H1 (cell line): Measurements from ENCODE around the gene TMEM92.

Experiments used
- CHD1 ChIP-seq: IDR thresholded peaks from 2 replicates; pipeline ENCODE4 v1.6.1; 2012; ENCODE audit warnings: low read depth, low read length, improper control_type of control experiment
- CREB1 ChIP-seq: IDR thresholded peaks from 2 replicates; pipeline ENCODE4 v1.6.1; 2012; ENCODE audit warnings: inconsistent platforms
- CTCF ChIP-seq, 3 experiments: IDR thresholded peaks; 1 replicate in 2 of 3; 2 replicates in 1 of 3; pipeline versions ENCODE4 v1.5.1 to v1.6.1; 2011; ENCODE audit warnings: low read length in 3 of 3, mild to moderate bottlenecking in 3 of 3, inconsistent platforms in 2 of 3, low read depth in 1 of 3, moderate library complexity in 1 of 3; ENCODE audit not compliant: insufficient read depth in 1 of 3; ENCODE audit errors: control extremely low read depth in 1 of 3
- EZH2 ChIP-seq: fragments of 200-600 bp; sonication (generic); IDR thresholded peaks from 2 replicates; pipeline ENCODE4 v1.7.1; 2012; ENCODE audit warnings: low read depth, mild to moderate bottlenecking, moderate library complexity, low read length, inconsistent platforms; ENCODE audit not compliant: severe bottlenecking
- GABPA ChIP-seq: IDR thresholded peaks from 2 replicates; pipeline ENCODE4 v1.6.1; 2011; ENCODE audit warnings: mild to moderate bottlenecking, low read length, moderate library complexity, borderline replicate concordance; ENCODE audit not compliant: insufficient read depth
- JUND ChIP-seq: IDR thresholded peaks from 2 replicates; pipeline ENCODE4 v1.6.1; 2011; ENCODE audit warnings: mild to moderate bottlenecking, improper control_type of control experiment, low read length
- KDM5A ChIP-seq: fragments of 200-600 bp; IDR thresholded peaks from 2 replicates; pipeline ENCODE4 v1.7.1; 2012; ENCODE audit warnings: mild to moderate bottlenecking, low read length, inconsistent platforms, mixed read lengths
- MAX ChIP-seq: IDR thresholded peaks from 2 replicates; pipeline ENCODE4 v1.6.1; 2012; ENCODE audit warnings: inconsistent platforms
- POLR2A ChIP-seq, 2 experiments: IDR thresholded peaks; 1 replicate in 1 of 2; 2 replicates in 1 of 2; pipeline ENCODE4 v1.6.1; 2011; ENCODE audit warnings: low read depth in 2 of 2, low read length in 2 of 2, mild to moderate bottlenecking in 2 of 2; ENCODE audit errors: control extremely low read depth in 1 of 2
- POLR2AphosphoS5 ChIP-seq: IDR thresholded peaks from 2 replicates; pipeline ENCODE4 v1.6.1; 2011; ENCODE audit warnings: low read depth, low read length

DNA sequence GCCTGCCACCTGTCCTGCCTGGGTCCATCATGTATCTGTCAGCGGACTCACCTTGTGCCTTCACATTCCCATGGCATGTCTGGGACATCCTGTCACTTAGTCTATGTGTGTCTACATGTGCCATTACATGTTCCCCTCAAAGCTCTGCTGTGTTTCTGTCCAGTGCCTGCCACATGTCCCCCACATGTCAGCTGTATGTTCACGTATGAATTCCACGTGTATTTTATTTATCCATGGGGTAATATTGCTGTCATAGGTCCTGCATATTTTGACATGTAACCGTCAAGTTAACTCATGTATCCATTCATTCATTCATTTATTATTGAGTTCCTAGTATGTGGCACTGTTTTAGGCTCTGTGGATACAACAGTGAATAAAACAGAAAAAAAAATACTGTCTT, 20.8 kb downstream of the TMEM92 start:
- TF ChIP-seq CTCF (IDR thresholded peaks at IDR 0.05; ENCODE audit: control extremely low read depth in 1 of 3, insufficient read depth in 1 of 3, low read depth in 1 of 3, low read length in 3 of 3) (no peak), POLR2A (IDR thresholded peaks at IDR 0.05; ENCODE audit: control extremely low read depth in 1 of 2, low read depth in 2 of 2, low read length in 2 of 2) (no peak), POLR2AphosphoS5 (no peak), MAX (no peak), KDM5A (no peak), JUND (no peak), CREB1 (no peak), EZH2 (no peak), CHD1 (no peak), GABPA (no peak)
